ENCODE measurements around the gene FAM53B. TPM values are rescaled to one million over a fixed set of nuclear protein-coding genes. Genes with fewer than 3 reads are reported as not detected.

FAM53B gene
- total RNA-seq, 3 donors from 2014 or later: 12.9 to 19.2 (median 18.2) TPM

DNA sequence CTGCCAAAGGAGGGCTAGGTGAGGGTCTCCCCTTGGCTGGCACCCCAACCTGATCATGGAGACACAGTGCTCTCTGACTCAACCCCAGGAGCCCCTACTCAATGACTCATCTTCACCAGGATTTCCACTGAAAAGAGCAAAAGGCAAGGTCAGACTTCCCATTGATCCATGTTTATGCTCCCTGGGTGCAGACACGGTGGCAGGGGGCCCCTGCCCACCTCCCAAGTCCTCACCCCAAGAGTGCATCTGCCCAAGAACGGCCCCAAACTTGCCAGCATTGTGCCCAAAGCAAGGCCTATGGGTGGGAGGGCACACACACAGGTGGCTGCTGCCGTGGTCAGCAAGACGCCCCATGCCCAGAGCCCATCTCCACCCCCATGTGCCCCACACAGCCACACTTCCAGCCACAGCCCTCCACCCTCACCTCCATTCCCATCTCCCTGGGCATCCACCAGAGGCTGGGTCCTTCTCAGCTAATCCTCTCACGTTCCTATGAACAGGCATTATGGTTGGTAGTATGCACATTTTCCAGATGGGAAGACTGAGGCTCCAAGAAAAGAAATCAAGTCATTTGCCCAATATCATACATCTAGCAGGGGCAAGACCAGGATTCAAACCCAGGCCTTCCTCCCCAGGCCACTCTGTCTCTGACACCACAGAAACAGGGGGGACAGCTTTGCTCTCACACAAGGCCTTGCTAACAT, 31.3 kb downstream of the FAM53B start:
- Mint-ChIP-seq H3K4me3 (no peak overlapping the region), H3K4me1 (ENCODE audit: low read depth) (peaks cover 92% of the 10 kb centered on the region), H3K9me3 (no peaks in the 10 kb centered on the region), H3K36me3 (ENCODE audit: insufficient read depth) (peaks cover 4% of the 10 kb centered on the region), H3K27me3 (ENCODE audit: low read depth) (no peaks in the 10 kb centered on the region)
- ATAC-seq (no peak), DNase-seq (no peak)

DNA sequence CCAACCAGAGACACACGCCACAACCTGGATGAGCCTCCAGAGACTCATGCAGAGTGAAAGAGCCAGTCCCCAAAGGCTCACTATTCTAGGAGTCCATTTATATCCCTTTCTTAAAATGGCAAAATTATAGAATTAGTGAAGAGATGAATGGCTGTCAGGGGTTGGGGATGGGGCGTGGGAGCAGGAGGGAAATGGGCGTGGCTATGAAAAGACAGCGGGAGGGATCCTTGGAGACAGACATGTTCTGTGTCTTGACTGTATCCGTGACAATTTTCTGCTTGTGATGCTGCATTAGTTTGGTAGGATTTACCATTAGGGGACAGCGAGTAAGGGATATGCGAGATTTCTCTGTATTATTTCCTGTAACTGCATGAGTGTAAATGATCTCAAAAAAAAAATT, 33.0 kb downstream of the FAM53B start:
- peaks cover 3% of the 10 kb centered on the region for H3K36me3 Mint-ChIP-seq (ENCODE audit: insufficient read depth)
- H3K27me3 Mint-ChIP-seq (ENCODE audit: low read depth): no peaks in the 10 kb centered on the region
- DNase-seq: no peak
- no peak for ATAC-seq
- H3K9me3 Mint-ChIP-seq: no peaks in the 10 kb centered on the region
- H3K4me3 Mint-ChIP-seq: no peak overlapping the region
- peaks cover 91% of the 10 kb centered on the region for H3K4me1 Mint-ChIP-seq (ENCODE audit: low read depth)

DNA sequence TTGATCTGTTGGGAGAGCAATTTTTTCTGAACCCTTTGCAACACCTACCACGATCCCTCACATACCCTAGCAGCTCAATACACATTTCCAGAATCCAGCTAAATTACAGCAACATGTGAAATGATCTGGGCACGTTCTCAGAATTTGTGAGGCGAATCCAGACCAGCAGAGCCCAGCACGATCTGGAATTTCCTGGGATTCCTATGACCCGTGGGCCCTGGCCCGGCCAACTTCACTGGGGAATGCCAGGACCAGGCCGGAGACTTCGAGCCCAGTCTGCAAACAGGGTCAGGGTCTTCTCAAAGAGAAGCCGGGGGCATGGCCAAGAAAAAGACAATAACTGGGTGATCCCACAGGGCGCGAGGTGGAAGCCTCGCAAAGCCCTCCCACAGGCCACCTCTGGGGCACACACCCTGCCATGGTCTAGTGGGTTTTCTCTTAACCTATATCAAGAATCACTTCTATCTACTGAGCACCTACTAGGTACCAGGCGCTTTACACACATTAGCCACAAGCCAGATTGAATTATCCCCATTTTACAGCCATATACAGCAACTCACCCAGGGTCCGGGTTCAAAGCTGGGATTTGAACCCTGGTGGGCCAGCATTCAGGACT, 33.8 kb downstream of the FAM53B start:
- Mint-ChIP-seq H3K4me1 (ENCODE audit: low read depth) (peaks cover 91% of the 10 kb centered on the region), H3K9me3 (no peaks in the 10 kb centered on the region), H3K36me3 (ENCODE audit: insufficient read depth) (peaks cover 5% of the 10 kb centered on the region), H3K4me3 (no peak overlapping the region), H3K27me3 (ENCODE audit: low read depth) (no peaks in the 10 kb centered on the region)
- DNase-seq (no peak), ATAC-seq (no peak)

DNA sequence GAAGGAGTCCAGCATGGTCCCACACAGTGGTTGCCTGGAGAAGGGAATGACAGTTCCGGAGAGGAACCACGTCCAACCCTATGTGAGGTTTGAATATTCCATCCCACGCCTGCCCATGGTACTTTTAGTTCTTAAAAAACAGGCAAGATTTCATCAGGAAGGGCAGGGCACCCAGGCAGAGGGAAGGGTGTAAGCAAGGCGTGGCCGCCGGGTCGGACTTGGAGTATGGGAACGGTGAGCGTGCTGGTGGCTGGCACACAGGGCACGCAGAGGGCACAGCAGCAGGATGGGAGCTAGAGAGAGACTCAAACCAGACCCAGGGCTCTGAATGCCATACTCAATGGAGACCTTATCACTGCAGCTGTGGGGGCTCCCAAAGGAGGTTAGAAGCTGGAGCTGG, 34.3 kb downstream of the FAM53B start:
- Mint-ChIP-seq H3K9me3 (no peaks in the 10 kb centered on the region), H3K4me1 (ENCODE audit: low read depth) (peaks cover 91% of the 10 kb centered on the region)

DNA sequence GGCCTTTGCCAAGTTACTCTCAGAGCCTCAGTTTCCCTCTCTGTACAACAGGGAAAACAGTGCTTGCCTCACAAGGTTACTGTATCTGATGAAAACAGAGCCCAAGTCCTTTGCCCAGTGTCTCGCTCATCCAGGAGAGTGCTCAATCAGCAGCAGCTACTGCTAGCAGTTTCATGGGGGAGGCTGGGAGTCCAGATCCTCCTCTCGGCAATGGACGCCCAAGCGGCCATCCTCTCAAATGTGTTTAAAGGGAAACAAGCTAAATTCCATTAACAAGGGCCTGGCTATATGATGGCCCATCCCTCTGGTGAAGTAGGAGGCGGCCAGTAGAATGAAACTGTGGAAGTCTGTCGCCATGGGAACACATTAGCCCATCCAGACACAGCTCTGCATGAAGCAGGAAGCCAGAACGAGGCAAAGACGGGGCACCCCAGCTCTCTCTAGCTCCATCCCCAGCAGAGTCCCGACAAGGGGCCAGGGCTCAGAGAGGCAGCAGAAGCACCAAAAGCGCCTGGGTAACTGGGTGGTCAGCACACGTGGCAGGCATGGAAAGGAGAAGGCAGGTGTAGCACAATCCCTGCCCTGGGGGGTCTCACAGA, 35.2 kb downstream of the FAM53B start:
- ATAC-seq: no peak
- H3K4me3 Mint-ChIP-seq: no peak overlapping the region
- DNase-seq: no peak

More for the DNA sequence above, 34.3 kb downstream of the FAM53B start:
- H3K27me3 Mint-ChIP-seq (ENCODE audit: low read depth): no peaks in the 10 kb centered on the region
- H3K4me3 Mint-ChIP-seq: no peak overlapping the region
- peaks cover 5% of the 10 kb centered on the region for H3K36me3 Mint-ChIP-seq (ENCODE audit: insufficient read depth)
- ATAC-seq (no peak), DNase-seq (no peak)

DNA sequence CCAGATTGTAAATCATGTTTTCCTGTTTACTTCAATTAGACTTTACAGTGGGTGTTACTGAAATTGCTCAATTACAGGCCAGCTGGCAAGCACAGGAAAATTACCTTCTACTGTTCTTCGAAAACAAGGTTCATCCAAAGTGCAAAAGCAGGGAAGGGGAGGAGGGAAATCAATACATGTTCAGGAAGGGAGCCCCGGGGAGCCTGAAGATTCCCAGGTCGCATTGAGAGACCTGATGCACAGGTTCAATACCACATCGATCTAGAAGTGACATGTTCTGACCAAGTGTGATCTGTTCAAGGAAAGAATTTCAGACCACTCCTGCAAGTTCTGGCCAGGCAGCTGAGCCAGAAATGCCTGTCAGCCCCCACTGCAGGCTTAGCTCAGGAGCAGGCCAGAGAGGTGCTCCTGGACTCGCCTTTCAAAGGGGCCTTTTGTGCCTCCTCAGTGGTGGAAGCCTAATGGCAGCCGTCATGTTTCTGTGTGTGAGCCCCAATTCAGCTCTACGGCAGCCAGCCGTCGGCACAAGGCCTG, 35.9 kb downstream of the FAM53B start:
- H3K36me3 Mint-ChIP-seq (ENCODE audit: insufficient read depth): peaks cover 5% of the 10 kb centered on the region
- no peaks in the 10 kb centered on the region for H3K9me3 Mint-ChIP-seq
- no peaks in the 10 kb centered on the region for H3K27me3 Mint-ChIP-seq (ENCODE audit: low read depth)
- peaks cover 91% of the 10 kb centered on the region for H3K4me1 Mint-ChIP-seq (ENCODE audit: low read depth)
- DNase-seq (no peak), ATAC-seq (no peak)
- peak overlapping the region; percentile 23 for H3K4me3 Mint-ChIP-seq

More for the DNA sequence above, 35.2 kb downstream of the FAM53B start:
- no peaks in the 10 kb centered on the region for H3K27me3 Mint-ChIP-seq (ENCODE audit: low read depth)
- peaks cover 5% of the 10 kb centered on the region for H3K36me3 Mint-ChIP-seq (ENCODE audit: insufficient read depth)
- H3K4me1 Mint-ChIP-seq (ENCODE audit: low read depth): peaks cover 91% of the 10 kb centered on the region
- H3K9me3 Mint-ChIP-seq: no peaks in the 10 kb centered on the region

- Mint-ChIP-seq H3K27me3 (ENCODE audit: low read depth) (no peaks in the 10 kb centered on the region), H3K4me3 (no peak overlapping the region), H3K9me3 (no peaks in the 10 kb centered on the region), H3K4me1 (ENCODE audit: low read depth) (peaks cover 91% of the 10 kb centered on the region), H3K36me3 (ENCODE audit: insufficient read depth) (peaks cover 5% of the 10 kb centered on the region)
- no peak for ATAC-seq
- no peak for DNase-seq
Observed at GRCh38 chr10:124707551-124707950, 36.6 kb downstream of the FAM53B start.

DNA sequence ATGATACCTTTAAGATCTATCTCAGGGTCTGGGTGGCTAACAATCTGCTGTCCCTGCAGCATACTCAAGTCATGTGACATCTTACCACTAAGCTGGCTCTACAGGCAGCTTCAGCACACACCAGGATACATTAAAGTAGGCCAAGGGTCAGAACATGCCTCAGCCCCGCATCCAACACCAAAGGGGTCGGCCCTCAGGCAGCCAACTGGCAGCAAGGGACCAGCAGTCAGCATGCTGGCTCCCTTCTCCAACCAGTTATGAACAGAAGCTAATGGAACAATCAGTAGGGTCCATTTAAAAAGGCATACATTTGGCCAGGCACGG, 37.1 kb downstream of the FAM53B start:
- Mint-ChIP-seq H3K36me3 (ENCODE audit: insufficient read depth) (peaks cover 6% of the 10 kb centered on the region), H3K9me3 (no peaks in the 10 kb centered on the region), H3K27me3 (ENCODE audit: low read depth) (no peaks in the 10 kb centered on the region), H3K4me3 (no peak overlapping the region), H3K4me1 (ENCODE audit: low read depth) (peaks cover 93% of the 10 kb centered on the region)
- DNase-seq (no peak), ATAC-seq (no peak)

DNA sequence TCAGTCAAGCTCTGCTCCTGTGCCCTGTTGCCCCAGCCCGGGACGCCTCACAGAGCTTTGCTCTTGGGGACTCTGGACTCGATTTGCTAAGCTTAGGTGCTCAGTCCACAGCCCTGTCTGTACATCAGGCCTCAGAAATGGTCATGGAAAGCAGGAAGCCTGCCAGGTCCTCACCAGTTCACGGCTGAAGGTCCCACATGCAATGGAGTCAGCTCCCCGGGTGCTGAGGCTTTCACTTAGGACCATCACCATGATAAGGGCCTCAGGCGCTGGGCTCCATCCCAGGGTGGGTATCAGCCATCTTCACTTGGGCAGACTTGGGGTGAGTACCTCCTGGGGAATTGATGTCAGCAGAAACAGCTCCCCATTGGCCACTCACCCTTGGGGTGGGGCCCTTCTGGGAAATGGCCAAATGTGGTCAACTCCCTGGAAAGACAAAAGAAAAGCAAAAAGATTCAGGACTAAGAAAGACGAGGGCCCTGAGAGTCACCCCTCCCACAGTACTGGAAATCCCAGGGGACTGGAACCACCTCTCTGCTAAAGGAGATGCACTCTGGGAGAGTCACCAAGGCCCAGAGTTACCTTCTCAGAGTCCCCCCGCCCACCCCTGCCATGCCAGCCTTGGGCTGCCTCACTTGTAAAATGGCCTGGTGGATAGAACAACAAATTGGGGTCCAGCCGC, 37.6 kb downstream of the FAM53B start:
- H3K4me3 Mint-ChIP-seq: no peak overlapping the region
- DNase-seq: no peak

GRCh38 chr10:124705817-124706461, 38.2 kb downstream of the FAM53B start:
- no peak overlapping the region for H3K4me3 Mint-ChIP-seq

More for the DNA sequence above, 37.6 kb downstream of the FAM53B start:
- H3K36me3 Mint-ChIP-seq (ENCODE audit: insufficient read depth): peaks cover 8% of the 10 kb centered on the region
- H3K4me1 Mint-ChIP-seq (ENCODE audit: low read depth): peaks cover 98% of the 10 kb centered on the region
- no peaks in the 10 kb centered on the region for H3K27me3 Mint-ChIP-seq (ENCODE audit: low read depth)
- no peaks in the 10 kb centered on the region for H3K9me3 Mint-ChIP-seq
- no peak for ATAC-seq

GRCh38 chr10:124705381-124705740, 38.8 kb downstream of the FAM53B start:
- H3K4me3 Mint-ChIP-seq: no peak overlapping the region

More at GRCh38 chr10:124705817-124706461, 38.2 kb downstream of the FAM53B start:
- Mint-ChIP-seq H3K27me3 (ENCODE audit: low read depth) (no peaks in the 10 kb centered on the region), H3K36me3 (ENCODE audit: insufficient read depth) (peaks cover 8% of the 10 kb centered on the region), H3K9me3 (no peaks in the 10 kb centered on the region), H3K4me1 (ENCODE audit: low read depth) (peaks cover 99% of the 10 kb centered on the region)
- ATAC-seq: no peak
- DNase-seq: no peak

DNA sequence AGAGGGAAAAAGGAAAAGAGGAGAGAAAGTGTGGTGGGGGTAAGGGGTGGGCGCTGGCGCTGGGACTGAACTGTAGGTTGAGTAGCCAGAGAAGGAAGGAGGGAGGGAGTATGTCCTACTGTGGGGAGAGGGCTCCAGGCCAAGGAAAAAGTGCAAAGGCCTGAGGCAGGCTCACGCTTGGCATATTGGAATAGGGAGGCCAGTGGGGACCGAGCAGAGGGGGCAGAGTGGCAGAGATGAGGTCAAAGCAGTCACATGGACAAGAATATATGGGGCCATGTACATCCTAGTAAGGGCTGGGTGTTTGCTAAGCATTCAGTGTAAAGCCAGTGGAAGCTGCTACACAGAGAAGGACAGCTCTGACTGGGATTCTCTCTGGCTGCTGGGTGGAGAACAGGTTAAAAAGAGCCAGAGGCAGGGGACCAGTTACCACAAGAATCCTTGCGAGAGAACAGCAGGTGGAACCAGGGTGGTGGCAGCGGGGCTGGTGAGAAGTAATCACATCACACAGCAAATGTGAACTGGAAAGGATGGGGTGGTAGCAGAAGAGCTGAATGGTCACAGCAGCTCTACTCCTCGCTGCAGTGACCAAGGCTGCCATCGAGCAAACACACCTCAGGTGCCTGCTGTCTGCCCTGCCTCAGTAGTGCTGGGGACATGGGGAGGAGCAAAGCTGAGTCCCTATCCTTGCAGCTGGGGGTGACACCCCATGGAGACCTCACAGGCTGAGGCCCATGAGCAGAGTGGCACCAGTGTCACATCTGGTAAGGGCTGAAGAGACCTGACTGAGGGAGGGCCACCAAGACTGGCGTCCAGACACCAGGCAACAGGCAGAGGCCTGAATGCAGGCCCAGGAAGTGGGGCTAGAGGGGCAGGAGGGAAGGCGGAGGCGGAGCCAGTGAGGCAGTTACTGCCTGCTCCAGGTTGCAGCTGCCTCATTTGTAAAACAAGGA, 39.5 kb downstream of the FAM53B start:
- DNase-seq (no peak), ATAC-seq (no peak)
- H3K4me1 Mint-ChIP-seq (ENCODE audit: low read depth): peaks cover 99% of the 10 kb centered on the region

More at GRCh38 chr10:124705381-124705740, 38.8 kb downstream of the FAM53B start:
- Mint-ChIP-seq H3K9me3 (no peaks in the 10 kb centered on the region), H3K36me3 (ENCODE audit: insufficient read depth) (peaks cover 11% of the 10 kb centered on the region), H3K27me3 (ENCODE audit: low read depth) (no peaks in the 10 kb centered on the region), H3K4me1 (ENCODE audit: low read depth) (peaks cover 99% of the 10 kb centered on the region)
- peak in 1 of 2 donors; percentile 23 for ATAC-seq
- no peak for DNase-seq

GRCh38 chr10:124703778-124704427, 40.3 kb downstream of the FAM53B start:
- ATAC-seq (no peak), DNase-seq (no peak)
- H3K4me1 Mint-ChIP-seq (ENCODE audit: low read depth): peaks cover 99% of the 10 kb centered on the region
- H3K27me3 Mint-ChIP-seq (ENCODE audit: low read depth): no peaks in the 10 kb centered on the region
- peaks cover 13% of the 10 kb centered on the region for H3K36me3 Mint-ChIP-seq (ENCODE audit: insufficient read depth)
- H3K9me3 Mint-ChIP-seq: no peaks in the 10 kb centered on the region
- no peak overlapping the region for H3K4me3 Mint-ChIP-seq

More for the DNA sequence above, 39.5 kb downstream of the FAM53B start:
- no peaks in the 10 kb centered on the region for H3K9me3 Mint-ChIP-seq
- peaks cover 11% of the 10 kb centered on the region for H3K36me3 Mint-ChIP-seq (ENCODE audit: insufficient read depth)
- no peak overlapping the region for H3K4me3 Mint-ChIP-seq
- no peaks in the 10 kb centered on the region for H3K27me3 Mint-ChIP-seq (ENCODE audit: low read depth)

Data from activated T-cell treated with anti-CD3 and anti-CD28 coated beads, Interleukin-2, amount 50 U/mL, for 4 hours (primary cell).